ENCODE results near the gene FNDC3A. TPM values are rescaled to one million over a fixed set of nuclear protein-coding genes. Genes with fewer than 3 reads are reported as not detected.

FNDC3A gene
- total and polyA plus RNA-seq, 12 donors: 11.3 to 30.3 (median 23.1) TPM

GRCh38 chr13:49256841-49257240 lies 281.1 kb downstream of the FNDC3A start:
- H3K4me1 ChIP-seq: peaks cover 0 to 24% (median 0%) of the 10 kb centered on the region in 9 donors
- H3K27ac ChIP-seq: peak overlapping the region in 1 of 10 donors; percentile 6
- intact Hi-C loops (cut with DNase I): no loop called here
- H3K4me3 ChIP-seq: no peak overlapping the region
- H3K27me3 ChIP-seq: no peaks in the 10 kb centered on the region
- ATAC-seq (no peak), DNase-seq (no peak)
- 77 to 86% methylated on average over 2 of the region's 2 CpGs for WGBS, 2 donors
- TF ChIP-seq, protein P1, sequence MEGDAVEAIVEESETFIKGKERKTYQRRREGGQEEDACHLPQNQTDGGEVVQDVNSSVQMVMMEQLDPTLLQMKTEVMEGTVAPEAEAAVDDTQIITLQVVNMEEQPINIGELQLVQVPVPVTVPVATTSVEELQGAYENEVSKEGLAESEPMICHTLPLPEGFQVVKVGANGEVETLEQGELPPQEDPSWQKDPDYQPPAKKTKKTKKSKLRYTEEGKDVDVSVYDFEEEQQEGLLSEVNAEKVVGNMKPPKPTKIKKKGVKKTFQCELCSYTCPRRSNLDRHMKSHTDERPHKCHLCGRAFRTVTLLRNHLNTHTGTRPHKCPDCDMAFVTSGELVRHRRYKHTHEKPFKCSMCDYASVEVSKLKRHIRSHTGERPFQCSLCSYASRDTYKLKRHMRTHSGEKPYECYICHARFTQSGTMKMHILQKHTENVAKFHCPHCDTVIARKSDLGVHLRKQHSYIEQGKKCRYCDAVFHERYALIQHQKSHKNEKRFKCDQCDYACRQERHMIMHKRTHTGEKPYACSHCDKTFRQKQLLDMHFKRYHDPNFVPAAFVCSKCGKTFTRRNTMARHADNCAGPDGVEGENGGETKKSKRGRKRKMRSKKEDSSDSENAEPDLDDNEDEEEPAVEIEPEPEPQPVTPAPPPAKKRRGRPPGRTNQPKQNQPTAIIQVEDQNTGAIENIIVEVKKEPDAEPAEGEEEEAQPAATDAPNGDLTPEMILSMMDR (IDR thresholded peaks at IDR 0.05): no peak
- no peaks in the 10 kb centered on the region for H3K9me3 ChIP-seq
- peaks cover 0 to 99% (median 30%) of the 10 kb centered on the region in 9 donors for H3K36me3 ChIP-seq

- TF ChIP-seq, protein P1 (IDR thresholded peaks at IDR 0.05): no peak
- H3K36me3 ChIP-seq: peaks cover 0 to 100% (median 33%) of the 10 kb centered on the region in 9 donors
- no peaks in the 10 kb centered on the region for H3K27me3 ChIP-seq
- intact Hi-C loops (cut with DNase I): no loop called here
- 72 to 81% methylated on average over 3 of the region's 3 CpGs for WGBS, 2 donors
- H3K9me3 ChIP-seq: no peaks in the 10 kb centered on the region
- peaks cover 0 to 13% (median 0%) of the 10 kb centered on the region in 9 donors for H3K4me1 ChIP-seq
- peak overlapping the region in 6 of 10 donors; percentile 14 to 35 (median 21) for H3K4me3 ChIP-seq
- ATAC-seq (no peak), DNase-seq (no peak)
- H3K27ac ChIP-seq: peak overlapping the region in 3 of 10 donors; percentile 6 to 61 (median 14)
These were observed 282.5 kb downstream of the FNDC3A start for GRCh38 chr13:49258089-49258796.

Other genes starting within 250 kb of the FNDC3A start
- not detected for gene MLNR, start 244.4 kb downstream of the FNDC3A start, total RNA-seq
- gene MLNR, start 244.4 kb downstream of the FNDC3A start, polyA plus RNA-seq: not detected